Measurements from ENCODE around the gene MUC5B. TPM values are rescaled to one million over a fixed set of nuclear protein-coding genes. Genes with fewer than 3 reads are reported as not detected.

MUC5B gene
- total RNA-seq, 1 donor from 2014 or later, result not detected

DNA sequence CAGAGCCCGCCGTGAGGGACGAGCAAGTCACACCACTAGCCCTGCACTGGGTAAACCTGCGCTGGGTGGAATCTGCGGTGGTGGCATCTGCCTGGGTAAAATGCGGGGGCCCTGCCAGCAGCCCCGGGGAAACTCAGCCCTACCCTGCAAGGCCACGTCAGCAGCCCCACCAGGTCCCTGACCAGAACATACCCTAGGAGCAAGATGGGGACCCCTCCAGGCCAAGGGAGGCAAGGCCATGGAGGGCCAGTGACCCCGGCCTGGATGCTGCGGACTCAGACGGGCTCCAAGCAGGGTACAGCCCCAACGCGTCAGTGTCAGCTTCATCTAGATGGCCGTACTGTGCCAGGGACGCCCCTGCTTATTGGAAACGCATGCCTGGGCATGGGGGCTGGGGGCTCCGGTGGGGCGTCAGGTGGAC is 60.2 kb downstream of the MUC5B start:
- intact Hi-C loops (cut with DNase I), result no loop called here
- ATAC-seq (ENCODE audit: poor library complexity) (no peak), DNase-seq (peak; percentile 34)

DNA sequence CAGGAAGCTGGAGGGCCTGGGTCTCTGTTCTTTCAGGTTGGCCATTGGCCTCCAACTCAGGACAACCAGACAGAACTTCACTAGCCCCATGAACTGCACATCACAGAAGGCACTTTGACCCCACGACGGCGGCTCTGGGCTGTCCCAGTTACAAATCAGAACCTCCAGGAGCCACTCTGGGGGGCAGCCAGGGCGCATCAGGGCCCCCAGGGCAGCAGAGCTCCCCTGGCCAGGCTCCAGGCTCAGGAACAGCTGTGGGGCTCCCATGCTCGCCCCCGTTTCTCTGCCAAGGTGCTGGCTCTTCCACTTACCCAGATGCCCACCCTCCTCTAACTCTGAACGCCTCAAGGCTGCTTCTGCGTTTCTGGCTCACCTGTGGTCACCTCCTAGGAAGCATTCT is 61.0 kb downstream of the MUC5B start:
- peak; percentile 13 for DNase-seq
- intact Hi-C loops (cut with DNase I), result no loop called here
- no peak for ATAC-seq (ENCODE audit: poor library complexity)

DNA sequence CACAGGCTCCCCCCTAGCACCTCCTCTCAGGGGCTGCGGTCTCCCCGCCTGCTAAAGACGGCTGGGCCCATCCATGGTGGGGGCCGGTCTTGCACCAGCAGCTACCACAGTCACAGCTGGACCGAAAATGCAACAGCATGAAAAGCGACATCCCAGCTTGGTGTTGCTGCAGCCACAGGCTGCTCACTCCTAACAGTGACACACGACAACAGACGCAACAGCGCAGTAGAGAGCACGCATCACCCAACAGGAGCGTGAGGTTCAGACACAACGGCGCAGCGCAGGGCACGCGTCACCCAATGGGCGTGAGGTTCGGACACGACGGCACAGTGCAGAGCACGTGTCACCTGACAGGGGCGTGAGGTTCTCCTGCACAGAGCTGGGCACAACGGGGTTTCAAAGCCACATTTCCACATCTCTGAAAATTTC is 62.5 kb downstream of the MUC5B start:
- ATAC-seq (ENCODE audit: poor library complexity) (no peak), DNase-seq (peak; percentile 27)
- intact Hi-C loops (cut with DNase I), result no loop called here

DNA sequence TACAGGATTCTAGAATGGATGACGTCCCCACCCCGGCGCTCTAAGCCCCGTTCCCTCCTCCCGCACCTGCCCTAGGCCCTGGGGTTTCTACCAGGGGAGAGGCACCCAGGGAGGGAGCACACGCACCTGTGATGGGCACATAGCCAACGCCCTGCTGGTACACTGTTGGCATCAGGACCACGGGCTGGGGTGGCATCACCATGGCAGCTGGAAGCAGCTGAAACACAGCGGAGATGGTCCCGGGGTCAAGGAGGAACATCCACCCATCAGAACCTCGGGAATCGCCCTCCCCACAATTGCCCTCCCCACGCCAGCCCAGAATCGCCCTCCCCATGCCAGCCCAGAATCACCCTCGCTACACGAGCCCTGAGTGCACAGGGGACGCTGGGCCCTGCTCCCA is 63.0 kb downstream of the MUC5B start:
- intact Hi-C loops (cut with DNase I), result no loop called here
- ATAC-seq (ENCODE audit: poor library complexity) (no peak), DNase-seq (peak; percentile 25)

DNA sequence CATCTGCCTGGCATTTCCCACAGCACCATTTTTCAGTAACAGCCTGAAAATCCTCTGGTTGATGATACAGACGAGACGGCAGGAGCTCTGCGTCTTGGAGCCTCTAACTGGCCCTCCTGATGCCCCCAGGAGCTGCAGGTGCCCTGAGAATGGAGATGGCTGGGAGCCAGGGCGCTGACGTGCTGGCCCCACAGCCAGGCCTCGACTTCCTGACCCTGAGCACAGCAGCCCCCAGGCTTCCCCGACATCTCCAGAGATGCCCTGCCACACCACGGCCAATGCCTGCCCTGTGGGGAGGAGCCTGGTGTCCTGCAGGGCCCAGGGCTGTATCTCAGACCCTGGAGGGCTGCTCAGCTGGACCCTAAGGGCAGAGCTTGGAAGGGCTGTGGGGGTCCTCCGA is 65.1 kb downstream of the MUC5B start:
- DNase-seq (no peak), ATAC-seq (ENCODE audit: poor library complexity) (no peak)
- intact Hi-C loops (cut with DNase I), result no loop called here

DNA sequence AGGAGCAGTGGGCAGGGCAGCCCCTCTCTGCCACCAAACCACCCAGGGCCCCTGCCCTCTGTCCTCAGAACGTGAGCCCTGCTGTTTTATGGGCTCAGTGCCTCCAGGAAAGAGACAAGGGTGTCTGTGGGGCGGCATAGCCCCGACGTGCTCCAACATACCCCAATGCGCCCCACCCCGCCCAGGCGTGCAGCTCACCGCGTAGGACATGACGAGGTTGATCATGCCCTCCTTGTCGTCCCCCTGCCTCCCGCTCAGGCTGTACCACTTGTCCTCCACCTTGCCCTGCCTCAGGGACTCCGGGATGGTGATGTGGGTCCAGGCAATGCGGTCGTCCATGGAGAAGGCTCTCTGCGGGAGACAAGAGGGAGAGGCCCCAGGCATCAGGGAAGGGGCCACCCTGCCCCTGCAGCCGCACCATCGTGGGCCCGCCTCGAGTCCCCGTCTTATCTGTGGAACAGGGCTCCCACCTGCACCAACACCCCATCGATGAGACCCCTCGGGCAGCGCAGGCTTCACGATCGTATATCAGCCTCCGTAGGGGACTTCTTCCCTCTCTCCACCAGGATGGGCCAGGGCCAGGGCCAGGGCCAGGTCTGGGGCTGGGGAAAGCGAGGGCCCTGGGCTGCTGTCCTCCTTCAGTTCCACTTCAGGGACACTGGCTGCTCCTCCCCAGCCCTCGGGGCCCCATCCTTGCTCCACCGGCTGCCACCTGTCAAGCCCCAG is 65.7 kb downstream of the MUC5B start:
- ATAC-seq (ENCODE audit: poor library complexity), result no peak
- no peak for DNase-seq
- intact Hi-C loops (cut with DNase I), result no loop called here

DNA sequence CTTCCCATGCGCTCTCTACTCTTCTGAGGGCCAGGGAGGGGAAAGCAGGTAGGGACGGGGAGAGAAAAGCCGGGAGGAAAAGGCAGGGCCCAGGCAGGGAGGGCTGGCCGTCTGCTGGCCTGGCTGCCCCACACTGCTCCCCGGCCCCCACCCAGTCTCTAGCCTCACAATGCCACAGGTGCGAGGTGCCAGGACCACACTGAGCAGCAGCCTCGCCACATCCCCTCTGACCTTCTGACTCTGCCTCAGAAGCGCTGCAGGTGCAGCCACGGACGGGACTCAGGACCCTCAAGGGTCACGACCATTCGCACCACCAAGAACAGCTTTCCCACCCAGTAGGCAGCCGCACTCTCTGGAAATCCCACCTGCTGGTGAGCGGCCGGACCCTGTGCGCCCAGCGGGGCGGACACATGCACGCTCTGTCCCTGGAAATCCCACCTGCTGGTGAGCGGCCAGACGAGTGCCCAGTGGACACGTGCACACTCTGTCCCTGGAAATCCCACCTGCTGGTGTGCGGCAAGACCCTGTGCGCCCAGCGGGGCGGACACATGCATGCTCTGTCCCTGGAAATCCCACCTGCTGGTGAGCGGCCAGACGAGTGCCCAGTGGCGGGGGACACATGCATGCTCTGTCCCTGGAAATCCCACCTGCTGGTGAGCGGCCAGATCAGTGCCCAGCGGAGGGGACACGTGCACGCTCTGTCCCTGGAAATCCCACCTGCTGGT is 66.5 kb downstream of the MUC5B start:
- ATAC-seq (ENCODE audit: poor library complexity) (no peak), DNase-seq (no peak)
- intact Hi-C loops (cut with DNase I), result no loop called here

DNA sequence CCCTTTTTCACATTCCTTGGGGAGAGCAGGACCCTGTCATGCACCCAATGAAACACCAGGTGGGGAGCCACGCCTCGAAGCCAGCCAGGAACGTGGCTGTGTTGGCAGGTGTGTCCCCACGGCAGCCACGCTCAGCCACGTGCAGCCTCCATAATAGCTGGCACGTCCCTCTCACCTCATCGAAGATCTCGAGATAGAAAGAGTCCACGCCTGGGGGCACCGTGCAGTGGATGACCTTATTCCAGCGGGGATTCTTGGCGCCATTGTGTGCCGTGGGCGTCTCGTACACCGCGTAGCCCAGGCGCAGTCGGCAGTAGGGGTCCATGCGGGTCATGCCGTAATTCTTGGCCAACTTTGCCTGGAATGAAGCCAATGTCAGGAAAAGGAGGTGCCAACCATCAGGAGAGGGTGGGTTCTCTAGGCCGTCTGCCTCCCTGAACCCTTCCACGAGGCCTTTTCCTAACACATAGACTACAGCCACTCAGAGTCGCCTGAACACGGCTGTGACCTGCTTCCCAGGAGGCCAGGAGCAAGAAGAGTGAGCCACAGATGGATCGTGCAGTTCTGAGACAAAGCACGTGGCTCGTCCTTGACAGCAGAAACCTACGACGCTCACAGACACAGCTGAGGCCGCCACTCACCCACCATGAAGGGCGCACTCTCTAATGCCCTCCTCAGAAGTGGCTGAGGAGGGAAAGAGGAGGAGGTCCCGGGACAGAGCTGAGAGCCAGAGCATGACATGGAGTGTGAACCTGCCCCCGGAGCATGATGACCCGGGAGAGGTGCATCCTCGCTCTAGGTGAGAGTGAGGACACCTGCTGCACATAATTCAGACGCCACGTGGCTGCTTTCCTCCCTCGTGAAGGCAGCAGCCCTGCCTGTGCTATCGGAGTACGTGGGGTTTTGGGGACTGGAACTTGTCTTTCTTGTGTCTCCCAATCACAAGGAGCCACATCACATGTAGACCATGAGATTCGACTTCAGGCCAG is 67.5 kb downstream of the MUC5B start:
- intact Hi-C loops (cut with DNase I), result no loop called here
- ATAC-seq (ENCODE audit: poor library complexity), result no peak

DNA sequence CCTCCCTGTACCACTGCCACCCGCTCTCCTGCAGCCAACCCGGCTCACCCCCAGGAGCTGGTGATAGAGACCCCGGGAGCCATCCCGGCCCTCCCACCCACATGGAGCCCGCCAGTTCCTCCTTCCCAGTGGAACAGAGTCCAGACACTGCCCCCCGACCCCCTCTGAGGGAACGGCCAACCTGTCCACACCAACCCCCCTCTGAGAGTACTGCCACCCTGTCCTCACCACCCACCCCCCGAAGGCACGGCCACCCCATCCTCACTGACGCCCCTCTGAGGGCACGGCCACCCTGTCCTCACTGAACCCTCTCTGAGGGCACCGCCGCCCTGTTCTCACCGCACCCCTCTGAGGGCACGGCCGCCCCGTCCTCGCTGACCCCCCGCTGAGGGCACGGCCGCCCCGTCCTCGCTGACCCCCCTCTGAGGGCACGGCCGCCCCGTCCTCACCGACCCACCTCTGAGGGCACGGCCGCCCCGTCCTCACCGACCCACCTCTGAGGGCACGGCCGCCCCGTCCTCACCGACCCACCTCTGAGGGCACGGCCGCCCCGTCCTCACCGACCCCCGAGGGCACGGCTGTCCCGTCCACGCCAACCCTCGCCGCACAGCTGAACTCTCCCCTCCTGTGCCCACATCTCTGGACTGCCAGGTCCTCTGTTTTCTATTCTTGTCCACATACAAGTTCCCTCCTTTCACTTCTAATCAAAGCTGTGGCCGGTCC is 68.6 kb downstream of the MUC5B start:
- peak; percentile 27 for DNase-seq
- no peak for ATAC-seq (ENCODE audit: poor library complexity)
- intact Hi-C loops (cut with DNase I), result no loop called here

More for the DNA sequence above, 67.5 kb downstream of the MUC5B start:
- DNase-seq, result no peak

DNA sequence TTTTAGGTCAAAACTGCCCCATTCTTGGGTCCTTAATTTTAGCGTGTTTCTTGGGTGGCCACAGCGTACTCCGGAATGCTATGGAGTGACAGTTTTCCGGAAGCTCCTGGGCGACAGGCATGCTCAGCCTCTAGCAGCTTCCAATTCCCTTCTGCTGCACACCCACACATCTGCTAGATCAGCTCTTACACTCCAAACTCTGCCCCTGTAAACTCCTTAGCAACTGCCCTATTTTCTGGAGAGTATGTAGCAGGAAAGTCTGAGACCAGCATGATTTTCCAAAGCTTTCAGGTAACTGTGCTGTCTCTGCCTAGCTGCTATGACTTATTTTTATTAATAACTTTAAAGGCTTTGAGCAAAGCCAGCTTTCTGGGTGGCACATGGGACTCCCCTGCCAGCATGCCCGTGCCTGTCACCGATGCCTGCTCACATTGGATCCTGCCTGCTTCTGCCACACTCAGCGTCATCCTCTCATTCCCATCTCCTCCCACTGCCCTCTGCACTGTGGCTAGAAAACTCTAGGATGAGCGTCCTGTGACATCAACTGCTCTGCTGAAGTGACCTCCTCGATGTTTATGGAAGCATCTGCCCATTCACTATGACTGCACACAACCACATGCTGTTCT is 69.3 kb downstream of the MUC5B start:
- intact Hi-C loops (cut with DNase I), result no loop called here
- DNase-seq, result no peak
- ATAC-seq (ENCODE audit: poor library complexity), result no peak

DNA sequence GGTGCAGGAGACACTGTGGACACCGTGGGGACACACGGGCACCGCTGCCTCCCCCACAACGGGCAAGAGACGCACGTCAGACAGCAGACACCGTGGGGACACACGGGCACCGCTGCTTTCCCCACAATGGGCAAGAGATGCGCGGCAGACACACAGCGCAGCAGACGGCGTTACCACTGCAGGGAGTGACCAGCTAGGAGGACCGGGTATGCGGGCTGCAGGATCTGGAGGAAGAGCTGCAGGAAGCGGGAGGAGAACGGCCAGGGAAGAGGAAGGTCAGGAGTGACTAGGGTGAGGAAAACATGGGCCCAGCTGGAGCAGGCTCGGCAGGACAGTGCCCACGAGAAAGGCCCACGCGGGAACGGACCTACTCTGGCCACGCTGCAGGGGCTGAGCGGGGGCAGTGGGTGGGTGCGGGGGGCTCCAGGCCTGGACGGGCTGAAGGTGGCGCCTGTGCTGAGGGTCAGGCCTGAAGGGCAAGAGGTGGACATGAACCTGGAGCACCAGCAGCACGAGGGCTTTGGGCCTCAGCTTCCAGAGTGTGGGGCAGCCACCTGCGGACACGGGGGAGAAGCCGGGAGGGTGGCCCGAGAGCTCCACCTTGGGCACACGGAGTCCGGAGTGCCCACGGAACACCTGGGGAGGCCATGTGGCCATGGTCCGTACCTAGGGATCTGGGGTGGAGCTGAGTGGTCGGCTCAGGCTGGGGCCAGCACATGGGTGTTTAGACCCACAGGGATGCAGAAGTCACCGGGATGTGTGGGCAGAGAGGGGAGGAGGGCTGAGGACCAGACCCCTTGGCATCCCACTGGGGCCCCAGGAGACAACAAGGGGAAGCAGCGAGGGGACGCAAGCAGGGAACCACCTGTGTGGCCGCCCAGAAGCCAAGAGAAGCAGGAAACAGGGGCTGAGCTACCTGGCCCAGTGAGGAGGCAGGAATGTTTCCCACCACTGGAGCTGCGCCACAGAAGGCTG is 70.1 kb downstream of the MUC5B start:
- DNase-seq (no peak), ATAC-seq (ENCODE audit: poor library complexity) (no peak)
- intact Hi-C loops (cut with DNase I), result no loop called here

DNA sequence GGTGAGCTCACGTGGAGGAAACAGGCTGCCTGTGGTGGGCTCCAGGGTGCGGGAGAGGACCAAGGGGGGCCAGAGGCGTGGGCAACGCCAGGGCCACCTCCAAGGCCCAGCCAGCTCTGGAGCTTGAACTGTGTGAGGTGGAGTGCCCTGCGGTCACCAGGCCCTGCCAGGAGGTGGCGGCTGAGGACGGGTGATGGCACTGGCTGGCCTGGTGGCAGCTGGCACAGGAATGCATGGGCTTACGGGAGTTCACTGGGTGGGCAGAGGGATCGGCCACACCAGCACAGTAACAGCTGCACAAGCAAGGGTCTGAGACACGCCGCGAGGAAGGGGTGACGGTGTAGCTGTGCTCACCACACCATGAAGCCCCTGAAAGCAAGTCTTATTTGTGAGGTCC is 70.8 kb downstream of the MUC5B start:
- ATAC-seq (ENCODE audit: poor library complexity) (no peak), DNase-seq (no peak)
- intact Hi-C loops (cut with DNase I), result no loop called here

DNA sequence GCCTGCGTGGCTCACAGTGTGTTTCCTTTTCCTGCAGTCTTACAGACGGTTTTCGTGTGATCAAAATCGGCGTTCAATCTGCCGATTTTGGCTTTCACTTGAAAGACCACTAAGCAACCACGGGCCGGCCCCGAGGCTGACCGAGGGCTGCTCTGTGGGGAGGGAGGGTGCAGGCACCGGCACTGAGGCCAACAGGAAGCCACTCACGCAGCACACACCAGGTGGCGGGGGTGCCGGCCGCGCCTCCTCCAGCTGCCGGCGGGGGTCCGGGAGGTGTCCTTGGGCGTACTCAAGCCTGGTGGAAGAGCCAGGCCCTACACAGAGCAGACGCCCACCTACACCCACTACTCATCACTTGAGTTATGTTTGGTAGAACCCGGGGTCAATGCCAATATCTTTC is 72.2 kb downstream of the MUC5B start:
- DNase-seq (no peak), ATAC-seq (ENCODE audit: poor library complexity) (no peak)
- intact Hi-C loops (cut with DNase I), result no loop called here

DNA sequence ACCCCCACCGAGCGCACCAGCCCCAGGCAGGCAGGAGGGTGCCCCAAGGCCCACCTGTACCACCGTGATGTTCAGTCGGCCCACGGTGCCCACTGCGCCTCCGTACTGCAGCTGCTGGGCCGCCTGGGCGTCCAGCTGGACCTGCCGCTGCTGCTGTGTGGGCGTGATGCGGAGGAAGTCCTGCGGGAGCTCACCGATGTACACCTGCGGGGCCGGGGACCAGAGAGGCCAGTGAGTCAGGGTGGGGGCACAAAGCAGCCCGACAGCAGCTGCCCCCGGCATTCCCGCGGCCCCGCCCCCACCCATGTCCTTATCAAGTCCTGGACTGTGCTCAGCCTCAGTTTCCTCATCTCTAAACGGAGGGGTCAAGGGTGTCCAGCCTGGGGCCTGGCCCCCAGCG is 72.7 kb downstream of the MUC5B start:
- intact Hi-C loops (cut with DNase I), result no loop called here
- no peak for DNase-seq
- no peak for ATAC-seq (ENCODE audit: poor library complexity)

DNA sequence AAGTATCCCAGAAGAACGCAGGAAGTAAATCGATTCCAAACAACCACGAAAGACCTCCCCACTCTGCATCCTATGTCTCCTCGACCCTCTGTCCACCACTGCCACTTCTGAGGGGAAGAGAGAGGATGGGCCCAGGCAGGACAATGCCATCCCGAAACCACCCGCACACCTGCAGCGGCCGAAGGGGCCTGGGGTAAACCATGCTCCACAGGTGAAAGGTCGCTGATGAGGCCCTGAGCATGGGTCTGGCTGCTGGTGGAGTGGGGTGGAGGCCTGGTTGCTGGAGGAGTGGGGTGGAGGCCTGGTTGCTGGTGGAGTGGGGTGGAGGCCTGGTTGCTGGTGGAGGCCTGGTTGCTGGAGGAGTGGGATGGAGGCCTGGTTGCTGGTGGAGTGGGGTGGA is 73.4 kb downstream of the MUC5B start:
- DNase-seq (no peak), ATAC-seq (ENCODE audit: poor library complexity) (no peak)
- intact Hi-C loops (cut with DNase I), result no loop called here

DNA sequence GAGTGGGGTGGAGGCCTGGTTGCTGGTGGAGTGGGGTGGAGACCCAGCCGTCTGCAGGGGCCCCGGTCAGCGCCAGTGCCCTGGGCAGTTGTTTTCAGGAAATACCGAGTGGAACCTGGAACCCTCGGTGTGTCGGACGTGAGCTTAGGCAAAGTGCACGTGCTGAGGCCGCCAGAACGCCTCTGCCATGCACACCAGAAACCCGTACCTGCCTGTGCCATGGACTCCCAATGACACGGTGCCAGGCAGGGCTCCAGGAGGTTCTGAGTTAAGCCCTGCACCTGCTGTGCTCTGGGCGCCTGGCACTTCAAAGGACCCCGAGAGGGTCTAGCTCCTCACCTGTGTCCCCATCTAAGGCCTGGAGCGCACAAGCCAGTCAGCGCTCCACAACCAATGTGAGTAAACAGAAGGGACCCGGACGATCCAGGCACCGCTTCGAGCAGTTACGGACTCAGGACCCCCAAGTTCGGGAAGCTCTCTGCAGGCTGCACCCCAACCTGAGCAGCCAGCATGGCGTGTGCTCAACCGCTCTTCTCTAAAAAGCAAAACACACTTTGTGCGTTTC is 74.2 kb downstream of the MUC5B start:
- ATAC-seq (ENCODE audit: poor library complexity) (no peak), DNase-seq (no peak)
- intact Hi-C loops (cut with DNase I), result no loop called here

Data from Right ventricle myocardium superior (tissue), 1 donor.